ENCODE data around the gene LY86. TPM values are rescaled to one million over a fixed set of nuclear protein-coding genes. Genes with fewer than 3 reads are reported as not detected.

LY86 gene
- total RNA-seq, 1 experiment from 2014 or later, result not detected

DNA sequence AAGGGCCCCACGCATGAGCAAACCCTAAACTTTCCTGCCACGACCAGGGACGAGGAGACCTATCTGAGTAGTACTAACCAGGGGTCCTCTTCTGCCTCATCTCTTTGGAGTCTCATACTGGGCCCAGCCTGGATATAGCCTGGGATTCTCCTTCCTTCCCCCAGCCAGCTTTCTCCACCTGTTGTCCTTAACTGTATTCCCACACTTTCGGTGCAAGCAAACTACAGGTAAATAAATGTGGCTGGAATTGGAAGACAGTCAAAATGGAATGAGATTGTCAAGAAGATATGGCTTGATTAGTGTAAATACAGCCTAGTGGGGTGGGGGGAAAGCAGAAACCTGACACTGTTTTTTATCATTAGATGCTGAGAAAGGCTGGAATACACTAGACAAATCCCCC lies 23.5 kb upstream of the LY86 start:
- no peak overlapping the region for H3K4me3 ChIP-seq
- no peaks in the 10 kb centered on the region for H3K36me3 ChIP-seq
- no peaks in the 10 kb centered on the region for H3K9me3 ChIP-seq
- no peak for DNase-seq
- H3K27me3 ChIP-seq, result no peaks in the 10 kb centered on the region

DNA sequence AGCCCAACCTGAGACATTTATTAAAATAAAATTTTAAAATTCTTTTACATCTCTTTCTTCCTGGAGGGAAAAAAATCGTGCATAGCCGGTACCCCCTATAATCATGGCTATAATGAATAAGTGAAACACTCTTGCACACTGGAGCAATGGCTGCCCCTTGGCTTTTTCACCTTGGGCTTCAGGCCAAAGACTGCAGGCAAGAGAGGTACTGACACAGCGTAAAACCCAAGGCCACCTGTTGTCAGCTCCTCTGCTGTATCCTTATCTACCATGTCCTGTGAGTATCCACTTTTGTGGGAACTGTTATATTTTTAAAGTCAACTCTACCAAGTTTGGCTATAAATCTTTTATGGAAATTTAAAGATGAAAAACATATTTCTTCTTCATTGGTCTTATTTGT lies 23.0 kb upstream of the LY86 start:
- H3K36me3 ChIP-seq, result no peaks in the 10 kb centered on the region
- no peak overlapping the region for H3K4me3 ChIP-seq
- no peak for DNase-seq
- no peaks in the 10 kb centered on the region for H3K9me3 ChIP-seq
- H3K27me3 ChIP-seq, result no peaks in the 10 kb centered on the region

DNA sequence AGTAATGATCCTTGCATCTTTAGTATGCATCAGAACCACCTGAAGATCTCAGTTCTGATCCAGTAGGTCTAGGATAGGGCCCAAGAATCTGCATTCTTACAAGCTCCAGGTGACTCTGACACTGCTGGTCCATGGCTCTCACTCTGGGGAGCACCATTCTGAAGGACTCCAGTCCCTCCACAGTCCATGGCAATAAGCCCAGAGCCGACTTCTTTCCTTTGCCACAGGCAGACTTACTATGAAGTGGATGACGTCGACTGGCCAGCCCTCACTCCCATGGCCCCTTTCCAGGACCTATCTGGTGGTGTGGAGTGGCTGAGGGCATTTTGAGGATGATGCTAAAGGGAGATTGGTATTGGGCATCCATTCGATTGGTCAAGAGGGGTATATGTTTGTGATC lies 21.8 kb upstream of the LY86 start:
- Histone ChIP-seq H3K36me3 (no peaks in the 10 kb centered on the region), H3K27me3 (no peaks in the 10 kb centered on the region), H3K4me3 (no peak overlapping the region), H3K9me3 (no peaks in the 10 kb centered on the region)
- no peak for DNase-seq

DNA sequence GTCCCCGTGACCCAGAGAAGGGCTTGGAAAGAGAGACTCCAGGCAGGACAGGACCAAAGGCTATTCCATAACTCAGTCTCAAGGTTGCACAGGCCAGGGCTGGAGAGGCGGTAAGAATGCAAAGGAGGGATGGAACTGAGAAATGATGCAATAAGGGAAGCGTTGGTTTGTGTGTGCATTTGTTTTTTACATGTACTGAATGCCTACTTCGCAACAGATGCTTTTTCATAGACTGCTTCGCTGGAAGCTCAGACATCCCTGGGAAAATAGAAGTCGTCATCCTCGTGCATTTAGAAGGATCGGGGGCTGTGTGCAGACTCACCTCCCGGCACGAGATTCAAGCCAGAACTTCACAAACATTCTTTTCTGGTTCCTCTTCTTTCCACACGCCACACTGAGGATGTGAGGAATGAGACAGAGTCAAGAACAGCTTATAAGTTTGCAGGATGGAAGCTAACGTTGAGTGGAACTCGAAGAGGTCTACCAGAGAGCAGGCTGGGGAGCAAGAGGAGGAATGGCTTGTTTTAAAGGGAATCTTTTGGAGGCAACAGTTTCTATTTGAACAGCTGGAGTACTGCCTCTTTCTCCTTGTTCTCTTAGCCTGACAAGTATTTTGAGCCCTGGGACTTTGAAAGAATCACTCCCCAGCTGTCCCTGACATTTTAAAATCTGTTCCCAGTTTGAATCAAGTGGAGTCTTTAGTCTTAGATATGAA lies 19.3 kb upstream of the LY86 start:
- Histone ChIP-seq H3K9me3 (no peaks in the 10 kb centered on the region), H3K36me3 (no peaks in the 10 kb centered on the region), H3K4me3 (no peak overlapping the region)

DNA sequence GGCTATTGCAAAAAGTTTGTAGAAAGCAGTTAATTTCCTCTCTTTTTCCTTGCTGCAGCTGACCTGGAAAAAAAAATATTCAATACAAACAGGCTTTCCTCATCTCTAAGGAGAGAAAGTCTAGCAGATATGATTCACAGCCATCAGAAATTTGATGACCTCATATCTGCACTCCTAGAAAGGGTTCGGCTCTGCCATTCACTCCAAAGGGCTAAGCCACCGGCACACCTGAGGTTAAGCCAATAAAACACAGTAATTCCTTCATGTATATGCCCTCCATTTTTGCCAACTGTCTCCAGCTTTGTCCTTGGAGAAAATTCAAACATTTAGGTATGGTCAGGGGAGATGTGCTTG lies 18.7 kb upstream of the LY86 start:
- no peak for DNase-seq
- Histone ChIP-seq H3K9me3 (no peaks in the 10 kb centered on the region), H3K4me3 (no peak overlapping the region), H3K27me3 (no peaks in the 10 kb centered on the region), H3K36me3 (no peaks in the 10 kb centered on the region)

More for the DNA sequence above, 19.3 kb upstream of the LY86 start:
- no peaks in the 10 kb centered on the region for H3K27me3 ChIP-seq
- no peak for DNase-seq

DNA sequence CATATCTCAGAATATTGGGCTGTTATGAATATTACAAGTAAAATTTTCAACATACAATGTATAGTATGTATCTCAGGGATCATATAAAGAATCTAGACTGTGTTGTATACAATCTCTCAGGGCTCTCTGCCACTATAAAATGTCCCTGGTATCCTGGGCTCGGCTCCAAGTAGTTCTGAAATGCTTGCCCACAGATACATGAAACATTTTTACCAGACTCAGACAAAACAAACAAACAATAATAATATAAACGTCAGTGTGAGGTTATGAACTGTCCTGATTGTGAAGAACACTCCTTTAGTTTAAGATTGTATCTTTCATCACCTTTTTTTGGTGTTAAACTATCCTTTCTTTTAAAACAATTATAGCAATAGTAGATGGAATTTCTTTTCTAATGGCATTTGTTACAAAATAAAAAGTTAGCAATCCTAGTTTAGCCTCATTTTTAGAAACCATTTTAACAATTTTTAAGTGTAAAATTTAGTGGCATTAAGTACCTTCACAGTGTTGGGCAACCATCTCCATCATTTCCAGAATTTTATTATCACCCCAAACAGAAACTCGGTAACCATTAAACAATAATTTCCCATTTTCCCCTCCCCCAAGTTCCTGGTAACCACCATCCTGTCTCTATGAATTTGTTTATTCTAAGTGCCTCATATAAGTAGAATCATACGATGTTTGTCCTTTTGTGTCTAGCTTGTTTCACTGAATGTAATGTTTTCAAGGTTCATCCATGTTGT lies 17.4 kb upstream of the LY86 start:
- no peaks in the 10 kb centered on the region for H3K36me3 ChIP-seq
- no peak for DNase-seq
- no peak overlapping the region for H3K4me3 ChIP-seq
- no peaks in the 10 kb centered on the region for H3K9me3 ChIP-seq
- no peaks in the 10 kb centered on the region for H3K27me3 ChIP-seq

DNA sequence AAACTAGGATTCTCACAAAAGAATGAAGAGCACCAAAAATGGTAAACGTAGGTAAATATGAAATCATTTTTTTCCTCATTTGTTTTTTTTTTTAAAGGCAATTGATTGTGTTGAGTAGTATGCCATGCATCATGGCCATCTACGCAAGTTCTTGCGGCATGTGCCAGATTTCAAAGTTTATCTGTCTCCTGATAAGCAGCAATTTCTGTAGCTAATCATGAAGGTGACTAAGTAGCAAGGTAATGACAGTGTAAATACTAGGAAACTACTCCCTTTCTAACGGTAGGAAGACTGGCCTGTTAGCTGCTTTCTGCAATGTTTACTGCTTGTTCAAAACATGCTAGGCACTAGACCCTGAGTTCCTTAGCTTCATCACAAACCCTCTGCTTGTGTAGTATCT lies 13.4 kb upstream of the LY86 start:
- no peak for DNase-seq
- H3K4me3 ChIP-seq, result no peak overlapping the region
- H3K36me3 ChIP-seq, result no peaks in the 10 kb centered on the region
- H3K27me3 ChIP-seq, result no peaks in the 10 kb centered on the region
- H3K9me3 ChIP-seq, result no peaks in the 10 kb centered on the region

DNA sequence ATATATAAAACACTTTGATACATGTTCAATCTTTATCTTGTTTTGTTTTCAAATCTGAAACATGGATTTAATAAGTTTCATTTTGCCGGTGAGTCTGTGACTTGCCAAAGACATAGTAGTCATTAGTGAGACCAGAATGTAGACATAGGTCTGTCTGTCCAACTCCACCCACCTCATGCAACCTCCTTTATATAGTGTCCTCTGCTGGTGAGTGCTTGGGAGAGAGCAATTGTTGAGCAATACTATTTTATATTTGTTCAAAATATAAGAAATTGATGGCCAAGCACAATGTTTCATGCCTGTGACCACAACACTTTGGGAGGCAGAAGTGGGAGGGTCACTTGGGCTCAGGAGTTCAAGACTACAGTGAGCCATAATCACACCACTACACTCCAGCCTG lies 10.8 kb upstream of the LY86 start:
- H3K9me3 ChIP-seq, result no peaks in the 10 kb centered on the region
- H3K4me3 ChIP-seq, result no peak overlapping the region
- no peak for DNase-seq
- H3K36me3 ChIP-seq, result no peaks in the 10 kb centered on the region
- H3K27me3 ChIP-seq, result no peaks in the 10 kb centered on the region

DNA sequence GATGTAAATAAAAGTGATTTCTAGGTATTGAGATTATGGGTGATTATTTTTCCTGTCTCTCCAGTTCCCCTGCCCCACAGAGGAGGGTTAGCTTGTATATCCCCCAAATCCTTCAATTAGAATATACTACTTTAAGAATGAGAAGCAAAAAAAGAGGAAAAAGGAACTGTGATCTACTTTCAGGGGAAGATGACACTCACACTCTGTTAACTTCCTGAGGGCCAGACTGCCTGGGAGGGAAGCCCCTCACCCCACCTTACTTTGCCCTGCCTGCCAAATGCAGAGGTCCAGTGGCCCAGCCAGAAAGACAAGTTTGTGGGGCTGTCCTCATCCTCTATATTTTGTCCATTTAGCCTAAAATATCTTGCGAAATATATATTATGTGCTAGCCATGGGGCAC lies 9.2 kb upstream of the LY86 start:
- no peaks in the 10 kb centered on the region for H3K9me3 ChIP-seq
- H3K4me3 ChIP-seq, result no peak overlapping the region
- DNase-seq, result no peak
- no peaks in the 10 kb centered on the region for H3K27me3 ChIP-seq
- H3K36me3 ChIP-seq, result no peaks in the 10 kb centered on the region

DNA sequence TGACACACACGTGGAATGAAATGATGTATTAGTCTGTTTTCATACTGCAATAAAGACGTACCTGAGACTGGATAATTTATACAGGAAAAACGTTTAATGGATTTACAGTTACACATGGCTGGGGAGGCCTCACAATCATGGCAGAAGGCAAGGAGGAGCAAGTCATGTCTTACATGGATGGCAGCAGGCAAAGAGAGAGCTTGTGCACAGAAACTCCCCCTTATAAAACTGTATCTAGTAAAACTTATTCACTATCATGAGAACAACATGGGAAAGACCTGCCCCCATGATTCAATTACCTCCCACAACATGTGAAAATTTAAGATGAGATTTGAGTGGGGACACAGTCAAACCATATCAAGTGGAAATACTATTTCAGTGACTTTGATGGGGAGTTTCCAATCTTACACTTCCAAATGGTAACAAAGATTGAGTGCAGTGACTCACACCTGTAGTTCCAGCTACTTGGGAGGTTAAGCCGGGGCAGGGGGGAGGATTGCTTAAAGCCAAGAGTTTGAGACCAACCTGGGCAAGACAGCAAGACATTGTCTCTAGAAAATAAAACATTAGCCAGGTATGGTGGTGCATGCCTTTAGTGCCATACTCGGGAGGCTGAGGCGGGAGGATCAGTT lies 8.2 kb upstream of the LY86 start:
- no peaks in the 10 kb centered on the region for H3K36me3 ChIP-seq
- no peak for DNase-seq
- no peaks in the 10 kb centered on the region for H3K27me3 ChIP-seq
- H3K9me3 ChIP-seq, result no peaks in the 10 kb centered on the region
- H3K4me3 ChIP-seq, result no peak overlapping the region

DNA sequence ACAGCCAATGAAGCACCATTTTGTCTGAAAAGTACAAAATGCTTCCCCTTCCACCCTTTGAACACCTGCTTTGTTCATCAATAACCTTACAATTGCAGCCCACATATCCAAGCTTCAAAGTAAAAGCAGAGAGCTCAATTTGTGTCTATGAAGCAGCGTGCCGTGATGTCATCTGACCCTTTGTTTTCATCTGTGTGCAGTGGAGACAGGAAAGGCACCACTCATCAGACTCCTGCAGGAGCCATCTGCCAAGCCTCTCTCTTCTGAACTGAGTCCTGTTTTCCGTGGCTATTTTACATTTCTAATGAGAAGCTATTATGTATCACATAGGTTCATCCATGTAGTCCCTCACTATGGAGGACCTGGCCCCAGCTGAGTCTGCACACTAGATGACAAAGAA lies 7.5 kb upstream of the LY86 start:
- DNase-seq, result no peak
- Histone ChIP-seq H3K4me3 (no peak overlapping the region), H3K9me3 (no peaks in the 10 kb centered on the region), H3K36me3 (no peaks in the 10 kb centered on the region), H3K27me3 (no peaks in the 10 kb centered on the region)

DNA sequence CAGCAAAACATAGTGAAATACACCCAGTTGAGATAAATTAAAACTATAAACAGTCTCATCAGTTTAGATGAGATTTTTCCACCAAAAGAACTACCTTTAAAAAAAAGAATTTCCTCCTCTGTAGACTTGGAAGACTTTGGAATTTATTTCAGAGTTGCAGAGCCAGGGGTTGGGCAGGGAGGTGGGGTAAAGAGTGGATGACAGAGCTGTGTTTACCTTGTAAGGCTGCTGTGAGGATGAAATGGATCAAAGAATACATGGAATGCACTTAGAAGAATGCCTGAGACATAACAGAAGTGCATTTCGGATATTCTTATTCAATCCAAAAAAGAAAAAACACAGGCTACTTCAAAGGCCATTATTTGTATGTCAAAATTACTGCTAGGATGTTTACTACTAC lies 6.4 kb upstream of the LY86 start:
- no peaks in the 10 kb centered on the region for H3K9me3 ChIP-seq

DNA sequence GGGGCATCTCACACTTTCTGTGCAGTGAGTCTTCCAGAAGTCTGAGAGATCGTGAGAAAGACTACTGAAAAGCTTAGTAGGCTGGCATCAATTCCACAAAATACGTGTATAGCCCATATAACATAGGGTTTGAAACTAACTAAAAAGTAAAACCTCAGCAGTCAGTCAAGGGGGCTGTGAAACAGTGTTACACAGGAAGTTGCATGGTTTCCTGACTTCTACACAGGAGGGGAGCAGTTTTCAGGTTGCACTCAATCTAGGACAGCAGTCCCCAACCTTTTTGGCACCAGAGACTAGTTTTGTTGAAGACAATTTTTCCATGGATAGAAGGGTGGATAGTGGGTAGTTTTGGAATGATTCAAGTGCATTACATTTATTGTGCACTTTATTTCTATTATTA lies 4.7 kb upstream of the LY86 start:
- H3K9me3 ChIP-seq, result no peaks in the 10 kb centered on the region
- no peak overlapping the region for H3K4me3 ChIP-seq
- no peak for DNase-seq
- H3K27me3 ChIP-seq, result no peaks in the 10 kb centered on the region
- no peaks in the 10 kb centered on the region for H3K36me3 ChIP-seq

More for the DNA sequence above, 6.4 kb upstream of the LY86 start:
- Histone ChIP-seq H3K27me3 (no peaks in the 10 kb centered on the region), H3K36me3 (no peaks in the 10 kb centered on the region), H3K4me3 (no peak overlapping the region)
- no peak for DNase-seq

DNA sequence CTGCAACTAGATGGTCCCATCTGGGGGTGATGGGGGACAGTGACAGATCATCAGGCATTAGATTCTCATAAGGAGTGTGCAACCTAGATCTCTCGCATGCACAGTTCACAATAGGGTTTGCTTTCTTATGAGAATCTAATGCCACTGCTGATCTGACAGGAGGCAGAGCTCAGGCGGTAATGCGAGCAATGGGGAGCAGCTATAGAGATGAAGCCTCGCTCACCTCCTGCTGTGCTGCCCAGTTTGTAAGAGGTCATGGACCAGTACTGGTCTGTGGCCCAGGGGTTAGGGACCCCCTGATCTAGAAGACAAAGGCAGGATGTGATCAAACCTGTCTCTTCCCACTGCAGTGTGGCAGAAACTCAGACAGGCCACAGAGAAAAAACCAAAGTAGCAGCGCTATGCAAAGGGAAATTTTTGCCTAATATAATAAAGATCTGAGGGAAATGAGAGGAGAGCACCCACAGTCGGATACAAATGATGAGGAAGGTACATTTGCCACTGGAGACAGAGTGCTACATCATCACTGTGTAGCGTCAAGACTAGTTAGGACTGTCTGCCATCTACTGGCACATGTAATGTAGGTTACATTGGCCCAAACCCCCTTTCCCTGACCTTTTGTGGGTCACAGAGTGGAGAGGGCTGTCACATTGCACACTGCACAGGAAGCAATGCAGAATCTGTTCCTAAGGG lies 4.1 kb upstream of the LY86 start:
- Histone ChIP-seq H3K9me3 (no peaks in the 10 kb centered on the region), H3K27me3 (no peaks in the 10 kb centered on the region), H3K36me3 (no peaks in the 10 kb centered on the region), H3K4me3 (no peak overlapping the region)
- DNase-seq, result no peak

DNA sequence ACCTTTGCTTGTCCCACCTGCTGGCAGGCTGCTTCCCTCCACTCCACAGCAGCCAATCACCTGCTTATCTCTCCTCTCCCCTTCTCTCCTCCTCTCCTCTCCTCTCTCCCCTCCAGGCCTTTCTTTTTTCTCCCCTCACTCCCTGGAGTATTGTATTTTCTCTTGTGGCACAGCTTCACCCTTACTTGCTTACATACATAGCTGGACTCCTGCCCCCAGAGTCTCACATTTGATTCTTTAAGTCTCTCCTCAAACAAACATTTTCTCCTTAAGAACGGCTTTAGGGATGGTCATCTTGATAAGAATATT lies 3.6 kb upstream of the LY86 start:
- DNase-seq, result no peak

DNA sequence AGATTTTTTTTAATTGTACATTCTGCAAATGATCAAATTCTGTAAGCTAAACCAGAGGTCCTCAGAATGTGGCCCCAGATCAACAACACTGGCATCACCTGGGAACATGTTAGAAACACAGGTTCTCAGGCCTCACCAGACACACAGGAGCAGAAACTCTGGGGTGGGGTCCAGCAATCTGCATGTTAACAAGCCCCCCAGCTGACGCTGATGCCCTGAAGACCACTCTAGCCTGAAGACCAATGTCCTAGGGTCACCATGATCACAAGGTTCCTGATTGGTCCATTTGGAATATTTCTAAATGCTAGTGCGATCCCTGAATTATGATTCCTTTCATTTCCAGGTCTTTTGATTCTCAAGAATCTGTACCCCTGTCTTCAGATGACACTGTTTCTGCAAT lies 2.4 kb upstream of the LY86 start:
- Histone ChIP-seq H3K9me3 (no peaks in the 10 kb centered on the region), H3K4me3 (no peak overlapping the region), H3K36me3 (no peaks in the 10 kb centered on the region), H3K27me3 (no peaks in the 10 kb centered on the region)
- DNase-seq, result no peak

More for the DNA sequence above, 3.6 kb upstream of the LY86 start:
- no peaks in the 10 kb centered on the region for H3K27me3 ChIP-seq
- H3K9me3 ChIP-seq, result no peaks in the 10 kb centered on the region
- H3K4me3 ChIP-seq, result no peak overlapping the region
- H3K36me3 ChIP-seq, result no peaks in the 10 kb centered on the region

DNA sequence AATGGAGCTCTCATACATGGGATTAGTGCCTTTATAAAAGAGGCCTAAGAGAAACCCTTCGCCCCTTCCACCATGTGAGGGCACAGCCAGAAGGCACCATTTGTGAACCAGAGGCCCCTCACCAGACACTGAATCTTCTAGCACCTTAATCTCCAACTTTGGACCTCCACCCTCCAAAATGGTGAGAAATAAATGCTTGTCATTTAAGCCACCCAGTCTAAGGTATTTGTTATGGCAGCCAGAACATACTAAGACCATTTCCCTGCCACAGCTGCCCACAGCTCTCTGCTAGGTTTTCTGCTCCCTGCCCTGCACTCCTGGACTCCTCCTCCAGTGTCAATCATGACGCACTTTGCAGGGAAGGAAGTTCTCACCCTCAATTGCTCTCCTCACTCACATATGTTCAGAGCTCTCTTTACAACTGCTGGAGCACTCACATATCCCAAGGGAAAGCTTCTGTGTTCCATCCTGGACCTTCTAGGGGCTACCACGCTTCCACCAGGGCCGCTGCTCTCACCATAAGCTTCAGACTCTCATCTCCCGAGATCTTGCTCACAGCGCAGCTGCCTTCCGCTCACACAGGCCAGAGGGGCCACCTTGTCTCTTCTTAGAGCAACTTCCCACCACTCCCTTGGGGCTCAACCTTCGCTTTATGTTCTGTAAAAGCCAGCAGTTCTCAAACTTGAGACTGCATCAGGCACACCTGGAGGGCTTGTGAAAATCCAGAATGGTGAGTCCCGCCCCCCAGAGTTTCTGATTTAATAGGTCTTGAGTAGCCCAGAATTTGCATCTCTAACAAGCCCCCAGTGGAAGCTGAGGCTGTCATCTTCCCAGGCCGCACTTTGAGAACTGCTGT lies 1.6 kb upstream of the LY86 start:
- Histone ChIP-seq H3K36me3 (no peaks in the 10 kb centered on the region), H3K27me3 (no peaks in the 10 kb centered on the region), H3K4me3 (no peak overlapping the region), H3K9me3 (no peaks in the 10 kb centered on the region)
- no peak for DNase-seq
